ENCODE data around the gene RPLP1.

The RPLP1 gene

GRCh38 chr15:69499521-69500211 is 47.0 kb downstream of the RPLP1 start:
- no peak for DNase-seq

DNA sequence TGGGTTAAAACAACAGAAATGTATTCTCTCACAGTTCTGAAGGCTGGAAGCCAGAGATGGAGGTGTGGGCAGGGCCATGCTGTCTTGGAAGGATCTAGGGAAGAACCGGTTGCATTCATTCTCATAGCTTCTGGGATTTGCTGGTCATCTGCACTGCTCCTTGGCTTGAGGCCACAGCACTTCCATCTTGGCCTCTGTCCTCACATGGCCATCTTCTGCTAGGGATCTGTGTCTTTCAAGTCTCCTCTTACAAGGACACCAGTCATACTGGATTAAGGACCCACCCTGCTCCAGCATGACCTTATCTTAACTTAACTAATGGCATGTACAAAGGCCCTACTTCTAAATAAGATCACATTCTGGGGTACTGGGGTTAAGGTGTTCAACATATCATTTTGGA is 47.7 kb downstream of the RPLP1 start:
- no peak for DNase-seq

- no peak for DNase-seq
Measured at GRCh38 chr15:69501456-69501855, 48.8 kb downstream of the RPLP1 start.

DNA sequence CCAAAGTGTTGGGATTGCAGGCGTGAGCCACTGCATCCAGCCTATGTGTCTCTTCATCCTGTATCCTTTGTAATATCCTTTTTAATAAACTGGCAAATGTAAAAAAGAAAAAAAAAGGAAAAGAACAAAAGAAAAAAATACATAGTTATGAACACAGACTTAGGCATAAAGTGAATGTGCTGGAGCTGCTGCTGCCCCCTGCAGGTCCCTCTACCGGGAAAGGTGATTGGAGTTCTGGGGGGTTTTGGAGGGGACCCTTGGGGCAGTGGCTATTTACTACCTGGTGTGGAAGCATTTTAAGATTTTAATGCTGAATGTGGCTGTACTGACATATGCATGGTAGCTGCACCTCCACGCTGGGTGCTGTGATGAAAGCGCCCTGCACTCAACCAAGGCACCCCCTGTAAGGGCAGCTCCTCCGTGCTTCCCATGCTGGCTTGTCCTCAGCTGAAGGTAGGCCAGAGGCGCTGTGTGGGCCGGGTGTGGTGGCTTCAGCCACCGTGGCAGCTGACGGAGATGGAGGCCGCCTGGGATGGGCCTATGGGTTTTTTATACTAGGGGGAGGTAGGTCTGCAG is 49.9 kb downstream of the RPLP1 start:
- no peak for DNase-seq

DNA sequence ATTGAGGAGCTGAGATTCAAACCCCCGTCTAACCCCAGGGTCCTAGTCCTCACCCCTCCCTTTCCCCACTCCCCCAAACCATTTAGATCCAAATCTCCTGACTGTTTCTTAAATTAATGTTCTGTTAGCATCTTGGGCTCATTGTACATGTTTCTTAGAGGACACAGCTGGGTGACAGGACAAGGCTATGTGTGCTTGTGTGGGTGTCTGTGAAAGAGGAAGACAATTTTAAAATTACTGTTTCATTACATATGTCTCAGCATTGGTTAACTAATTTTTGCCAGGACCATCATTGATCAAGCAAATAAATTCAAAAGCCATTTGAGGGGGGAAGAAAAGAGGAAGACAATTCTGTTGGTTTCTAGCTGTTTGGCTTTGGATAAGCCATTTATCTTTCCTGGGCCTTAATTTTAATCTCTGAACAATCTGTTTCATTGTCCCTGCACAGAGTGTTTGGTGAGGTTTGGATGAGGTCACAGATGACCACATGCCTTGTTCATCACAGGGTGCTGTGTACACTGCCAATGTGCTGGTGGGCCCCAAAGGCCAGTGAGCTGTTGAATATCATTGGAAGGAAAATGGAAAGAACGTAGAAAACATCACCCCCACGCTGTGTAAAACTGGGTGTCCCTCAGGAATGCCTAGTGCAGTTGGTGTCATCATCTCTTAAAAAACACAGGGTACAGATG is 51.9 kb downstream of the RPLP1 start:
- DNase-seq, result no peak

Measured in left hindlimb (tissue), 1 donor.